HCT116 (cell line): ENCODE results near the gene CNN2. TPM values are rescaled to one million over a fixed set of nuclear protein-coding genes. Genes with fewer than 3 reads are reported as not detected.

Experiments
- ATAC-seq: fragments of 200-7000 bp; cut with Tn5 transposase; 2 replicates; pipeline ENCODE4 v1.9.1; 2020; ENCODE audit warnings: mild to moderate bottlenecking, moderate library complexity
- BruUV-seq: library from RNA; stranded (reverse); fragments of 400-500 nt; replicated peaks from 2 replicates; lab custom pipeline; 2021; lab: Mats Ljungman, UMichigan
- CTCF ChIA-PET: fragments of 300-600 bp; sonication (Branson Sonifier 250); formaldehyde crosslinking; loops from one replicate; lab custom pipeline; 2021; ENCODE audit warnings: antibody characterized with exemption; lab: Charles Lee
- POLR2A ChIA-PET: fragments of 300-600, 350-600 bp; sonication (Branson Sonifier 250); formaldehyde crosslinking; loops from one replicate; lab custom pipeline; 2021; ENCODE audit warnings: antibody characterized with exemption; lab: Charles Lee
- RAD21 ChIA-PET, 2 experiments: fragments of 300-600 bp; sonication (Branson Sonifier 250); formaldehyde crosslinking; loops; one replicate each; lab custom pipeline; 2023; ENCODE audit warnings: low total read pairs in 2 of 2; ENCODE audit not compliant: uncharacterized antibody in 2 of 2, unreplicated experiment in 2 of 2, low non-redundant PET in 1 of 2; lab: Charles Lee
- DNase-seq: peaks from one replicate; pipeline ENCODE4 v3.0.0-alpha.2; 2010; ENCODE audit warnings: low read depth, low spot score
- H2AFZ ChIP-seq: fragments of 200-600 bp; shearing (Covaris generic), sonication (generic); 2 replicates; pipeline ENCODE4 v1.6.1; 2017; ENCODE audit warnings: low read depth, mixed run types, mixed read lengths, antibody characterized with exemption, low read length; ENCODE audit not compliant: poor library complexity, severe bottlenecking
- H3K27ac ChIP-seq: 2 replicates; pipeline ENCODE4 v1.5.1; 2012; ENCODE audit warnings: low read depth, low read length
- H3K27me3 ChIP-seq: fragments of 200-600 bp; sonication (generic); 2 replicates; pipeline ENCODE4 v1.6.1; 2016; ENCODE audit warnings: mixed run types, low read length, mixed read lengths; ENCODE audit not compliant: insufficient read depth
- H3K36me3 ChIP-seq, 2 experiments: fragments of 200-500 bp in 1 of 2; fragments of 200-600 bp in 1 of 2; sonication (Bioruptor generic) in 1 of 2; sonication (generic) in 1 of 2; 2 replicates each; pipeline versions ENCODE4 v1.5.1 to v1.6.1; 2014 to 2016; ENCODE audit warnings: low read length in 2 of 2, inconsistent platforms in 1 of 2, mixed read lengths in 1 of 2, mixed run types in 1 of 2; ENCODE audit not compliant: insufficient read depth in 2 of 2, control insufficient read depth in 1 of 2
- H3K4me1 ChIP-seq, 2 experiments: fragments of 200-600 bp in 1 of 2; sonication (generic) in 1 of 2; 2 replicates each; pipeline versions ENCODE4 v1.5.1 to v1.6.1; 2012 to 2017; ENCODE audit warnings: low read length in 2 of 2, inconsistent platforms in 1 of 2, mild to moderate bottlenecking in 1 of 2, mixed read lengths in 1 of 2, mixed run types in 1 of 2, moderate library complexity in 1 of 2; ENCODE audit not compliant: insufficient read depth in 2 of 2, control insufficient read depth in 1 of 2
- H3K4me2 ChIP-seq: fragments of 200-600 bp; sonication (generic); 2 replicates; pipeline ENCODE4 v1.6.1; 2017; ENCODE audit warnings: mixed run types, low read length, mixed read lengths
- H3K4me3 ChIP-seq, 2 experiments: fragments of 200-600 bp in 1 of 2; sonication (generic) in 1 of 2; replicated peaks in 1 of 2; 2 replicates each; pipeline ENCODE4 v1.5.1; 2011 to 2016; ENCODE audit warnings: low read length in 2 of 2, control low read depth in 1 of 2, low read depth in 1 of 2, mild to moderate bottlenecking in 1 of 2, mixed read lengths in 1 of 2, mixed run types in 1 of 2
- H3K79me2 ChIP-seq: fragments of 200-600 bp; sonication (generic); 2 replicates; pipeline ENCODE4 v1.6.1; 2017; ENCODE audit warnings: mild to moderate bottlenecking, mixed run types, low read length, moderate library complexity, mixed read lengths; ENCODE audit not compliant: insufficient read depth
- H3K9ac ChIP-seq: fragments of 200-600 bp; sonication (generic); 2 replicates; pipeline ENCODE4 v1.6.1; 2016; ENCODE audit warnings: low read length, mixed read lengths
- H3K9me2 ChIP-seq: fragments of 200-600 bp; sonication (generic), shearing (Covaris generic); 2 replicates; pipeline ENCODE4 v1.6.1; 2017; ENCODE audit warnings: mixed run types, mild to moderate bottlenecking, moderate library complexity; ENCODE audit not compliant: insufficient read depth
- H3K9me3 ChIP-seq, 2 experiments: fragments of 200-500 bp in 1 of 2; fragments of 200-600 bp in 1 of 2; sonication (Bioruptor generic) in 1 of 2; sonication (generic) in 1 of 2; 2 replicates each; pipeline ENCODE4 v1.6.1; 2014 to 2017; ENCODE audit warnings: low read length in 2 of 2, mixed read lengths in 2 of 2, inconsistent platforms in 1 of 2, low read depth in 1 of 2, mild to moderate bottlenecking in 1 of 2, mixed run types in 1 of 2, moderate library complexity in 1 of 2; ENCODE audit not compliant: control insufficient read depth in 1 of 2, insufficient read depth in 1 of 2
- H4K20me1 ChIP-seq: fragments of 200-600 bp; sonication (generic), shearing (Covaris generic); 2 replicates; pipeline ENCODE4 v1.6.1; 2017; ENCODE audit warnings: mixed run types, mild to moderate bottlenecking, moderate library complexity; ENCODE audit not compliant: insufficient read depth
- CEBPB ChIP-seq: IDR thresholded peaks from 2 replicates; pipeline ENCODE4 v1.6.1; 2012; ENCODE audit warnings: low read depth
- CTCF ChIP-seq, 3 experiments: fragments of 200-600 bp in 1 of 3; sonication (generic) in 1 of 3; IDR thresholded peaks in 2 of 3; conservative IDR thresholded peaks in 1 of 3; 2 replicates each; pipeline ENCODE4 v1.5.1; 2012 to 2017; ENCODE audit warnings: low read depth in 2 of 3, low read length in 2 of 3, antibody characterized with exemption in 1 of 3, borderline replicate concordance in 1 of 3, control low read depth in 1 of 3, mild to moderate bottlenecking in 1 of 3, mixed read lengths in 1 of 3, mixed run types in 1 of 3, moderate library complexity in 1 of 3; ENCODE audit not compliant: insufficient read depth in 1 of 3
- EGR1 ChIP-seq: IDR thresholded peaks from 2 replicates; pipeline ENCODE4 v1.6.1; 2012; ENCODE audit warnings: low read depth
- ELF1 ChIP-seq: IDR thresholded peaks from 2 replicates; pipeline ENCODE4 v1.6.1; 2012; ENCODE audit warnings: low read depth, borderline replicate concordance
- EZH2phosphoT487 ChIP-seq: fragments of 200-600 bp; IDR thresholded peaks from 2 replicates; pipeline ENCODE4 v1.6.1; 2018; ENCODE audit warnings: antibody characterized with exemption, borderline replicate concordance
- JUND ChIP-seq: IDR thresholded peaks from 2 replicates; pipeline ENCODE4 v1.6.1; 2012
- POLR2A ChIP-seq: IDR thresholded peaks from 2 replicates; pipeline ENCODE4 v1.7.0; 2011; ENCODE audit warnings: borderline replicate concordance; ENCODE audit not compliant: insufficient read depth, insufficient read length; ENCODE audit errors: extremely low read depth
- RAD21 ChIP-seq: IDR thresholded peaks from 2 replicates; pipeline ENCODE4 v1.6.1; 2012; ENCODE audit warnings: low read depth, mild to moderate bottlenecking
- SIN3A ChIP-seq: IDR thresholded peaks from 2 replicates; pipeline ENCODE4 v1.6.1; 2012; ENCODE audit warnings: low read depth
- intact Hi-C: fragments of 100-400 bp; cut with micrococcal nuclease; formaldehyde crosslinking; loops from 2 replicates; pipeline ENCODE4 v1.10.0; 2022
- total RNA-seq: library from RNA; stranded (reverse); gene quantifications from one replicate; pipeline ENCODE4 v1.2.1, GENCODE V29; 2021; ENCODE audit not compliant: unreplicated experiment

The CNN2 gene
- total RNA-seq, 1 experiment from 2014 or later: 212 TPM

- H3K9me2 ChIP-seq: no peaks in the 10 kb centered on the region
- ATAC-seq: no peak
- H3K4me3 ChIP-seq: no peak overlapping the region
- peaks cover 31% of the 10 kb centered on the region for H3K79me2 ChIP-seq
- no peak for TF ChIP-seq POLR2A
- no peak for TF ChIP-seq SIN3A
- TF ChIP-seq JUND: no peak
- no peak for TF ChIP-seq CEBPB
- no peak for TF ChIP-seq EGR1
- TF ChIP-seq RAD21: no peak
- TF ChIP-seq ELF1: no peak
- H3K9ac ChIP-seq: no peak overlapping the region
- H3K9me3 ChIP-seq: no peaks in the 10 kb centered on the region
- ChIA-PET RAD21 (no interaction called here), CTCF (no interaction called here), POLR2A (interaction anchor here (0.7 kb wide), 1 partner anchor 66 kb away, joined by 3 read pairs; no protein-coding TSS in a partner anchor)
- H2AFZ ChIP-seq: no peak overlapping the region
- H3K4me2 ChIP-seq: no peak overlapping the region
- no peak overlapping the region for H3K27ac ChIP-seq
- peaks cover 6% of the 10 kb centered on the region; the same call in 1 of the 2 replicates for H4K20me1 ChIP-seq
- no TSS peak for BruUV-seq
- no peaks in the 10 kb centered on the region for H3K27me3 ChIP-seq
- intact Hi-C loops: no loop called here
- H3K4me1 ChIP-seq: peaks cover 9 to 25% of the 10 kb centered on the region in 2 experiments; a peak in 3 of 4 replicates
- no peak for DNase-seq
- H3K36me3 ChIP-seq: peaks cover 13 to 62% of the 10 kb centered on the region in 2 experiments
These were observed 37.9 kb upstream of the CNN2 start for GRCh38 chr19:988510-988909.

DNA sequence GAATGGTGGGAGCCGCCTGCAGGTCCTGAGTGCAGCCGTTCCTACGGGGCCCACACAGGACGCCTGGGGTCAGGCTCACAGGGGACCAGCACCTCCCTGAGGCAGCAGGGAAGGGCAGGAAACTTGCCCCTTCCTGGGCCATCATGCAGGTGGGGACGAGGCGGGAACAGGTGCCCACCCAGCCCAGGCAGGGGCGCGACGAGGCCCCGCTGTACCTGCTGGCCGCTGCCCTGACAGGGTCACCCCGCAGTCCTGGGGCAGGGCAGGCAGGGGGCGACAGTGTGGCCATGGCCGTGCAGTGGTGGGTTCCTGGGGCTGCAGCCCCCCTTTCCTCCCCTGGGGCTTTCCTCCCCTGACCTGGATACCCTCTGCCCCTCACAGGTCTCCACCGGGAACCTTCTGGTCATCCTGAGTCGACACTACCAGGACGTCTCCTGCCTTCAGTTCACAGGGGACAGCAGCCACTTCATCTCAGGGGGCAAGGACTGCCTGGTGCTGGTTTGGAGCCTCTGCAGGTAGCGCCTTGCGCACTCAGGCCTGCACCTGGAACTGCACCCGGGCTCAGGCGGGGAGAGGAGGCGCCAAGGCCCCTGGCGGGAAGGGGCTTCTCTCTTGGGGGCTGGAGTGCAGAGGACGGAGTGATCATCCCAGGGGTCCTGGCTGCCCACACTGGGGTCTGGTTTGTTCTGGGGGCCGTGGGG is 36.9 kb upstream of the CNN2 start:
- no TSS peak for BruUV-seq
- CTCF ChIA-PET: no interaction called here
- ATAC-seq: peak; percentile 18; the same call in 1 of the 2 replicates

More for the DNA sequence above, 36.9 kb upstream of the CNN2 start:
- H4K20me1 ChIP-seq: peaks cover 6% of the 10 kb centered on the region; the same call in 1 of the 2 replicates
- no peak for TF ChIP-seq EZH2phosphoT487
- peak in 2 of 3 experiments; percentile 43 to 50; a peak in 4 of 6 replicates for TF ChIP-seq CTCF (IDR thresholded peaks at IDR 0.05 in 2 of 3, conservative IDR thresholded peaks at IDR 0.05 in 1 of 3; ENCODE audit: borderline replicate concordance in 1 of 3, insufficient read depth in 1 of 3, low read depth in 2 of 3, low read length in 2 of 3)
- peaks cover 4 to 19% of the 10 kb centered on the region in 2 experiments; a peak in 2 of 4 replicates for H3K4me1 ChIP-seq
- H2AFZ ChIP-seq: no peak overlapping the region
- no peak overlapping the region for H3K4me3 ChIP-seq
- no peak overlapping the region for H3K9ac ChIP-seq
- H3K9me3 ChIP-seq: no peaks in the 10 kb centered on the region
- peaks cover 28% of the 10 kb centered on the region for H3K79me2 ChIP-seq
- H3K4me2 ChIP-seq: no peak overlapping the region
- H3K27me3 ChIP-seq: no peaks in the 10 kb centered on the region
- RAD21 ChIA-PET: no interaction called here
- H3K36me3 ChIP-seq: peaks cover 13 to 70% of the 10 kb centered on the region in 2 experiments
- no peak overlapping the region for H3K27ac ChIP-seq
- no peak for DNase-seq
- POLR2A ChIA-PET: no interaction called here
- intact Hi-C loops: no loop called here
- H3K9me2 ChIP-seq: no peaks in the 10 kb centered on the region
